PC-9 (cell line): ENCODE data around the gene THADA.

Source experiments
- EZH2 ChIP-seq: fragments of 200-600 bp; sonication (generic); IDR thresholded peaks from 2 replicates; pipeline ENCODE4 v1.8.0; 2017; ENCODE audit warnings: antibody characterized with exemption, low read depth
- TF ChIP-seq, protein P1 (sequence below): fragments of 200-600 bp; sonication (generic); conservative IDR thresholded peaks from 2 replicates; pipeline ENCODE4 v1.6.1; 2017; ENCODE audit warnings: mixed run types, antibody characterized with exemption, mild to moderate bottlenecking, moderate library complexity

DNA sequence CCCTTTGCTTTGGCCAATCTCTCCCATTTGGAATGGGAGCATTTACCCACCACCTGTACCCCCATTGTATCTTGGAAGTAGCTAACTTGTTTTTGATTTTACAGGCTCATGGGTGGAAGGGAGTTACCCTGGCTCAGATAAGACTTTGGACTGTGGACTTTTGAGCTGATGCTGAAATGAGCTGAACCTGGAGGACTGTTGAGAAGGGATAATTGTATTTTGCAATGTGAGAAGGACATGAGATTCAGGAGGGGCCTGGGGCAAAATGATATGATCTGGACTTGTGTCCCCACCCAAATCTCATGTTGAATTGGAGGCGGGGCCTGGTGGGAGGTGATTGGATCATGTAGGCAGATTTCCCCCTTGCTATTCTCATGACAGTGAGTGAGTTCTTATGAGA lies 310.9 kb downstream of the THADA start:
- TF ChIP-seq, protein P1, sequence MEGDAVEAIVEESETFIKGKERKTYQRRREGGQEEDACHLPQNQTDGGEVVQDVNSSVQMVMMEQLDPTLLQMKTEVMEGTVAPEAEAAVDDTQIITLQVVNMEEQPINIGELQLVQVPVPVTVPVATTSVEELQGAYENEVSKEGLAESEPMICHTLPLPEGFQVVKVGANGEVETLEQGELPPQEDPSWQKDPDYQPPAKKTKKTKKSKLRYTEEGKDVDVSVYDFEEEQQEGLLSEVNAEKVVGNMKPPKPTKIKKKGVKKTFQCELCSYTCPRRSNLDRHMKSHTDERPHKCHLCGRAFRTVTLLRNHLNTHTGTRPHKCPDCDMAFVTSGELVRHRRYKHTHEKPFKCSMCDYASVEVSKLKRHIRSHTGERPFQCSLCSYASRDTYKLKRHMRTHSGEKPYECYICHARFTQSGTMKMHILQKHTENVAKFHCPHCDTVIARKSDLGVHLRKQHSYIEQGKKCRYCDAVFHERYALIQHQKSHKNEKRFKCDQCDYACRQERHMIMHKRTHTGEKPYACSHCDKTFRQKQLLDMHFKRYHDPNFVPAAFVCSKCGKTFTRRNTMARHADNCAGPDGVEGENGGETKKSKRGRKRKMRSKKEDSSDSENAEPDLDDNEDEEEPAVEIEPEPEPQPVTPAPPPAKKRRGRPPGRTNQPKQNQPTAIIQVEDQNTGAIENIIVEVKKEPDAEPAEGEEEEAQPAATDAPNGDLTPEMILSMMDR, result no peak
- TF ChIP-seq EZH2, result no peak
